HG03342 (cell line): ENCODE data around the gene EIF2S2.

ENCODE experiments used
- ATAC-seq: cut with Tn5 transposase; IDR thresholded peaks from one replicate; pipeline ENCODE4 v1.9.1; 2021; ENCODE audit warnings: mild to moderate bottlenecking, moderate library complexity; ENCODE audit not compliant: unreplicated experiment

EIF2S2 gene

GRCh38 chr20:34090645-34091044 lies 21.4 kb downstream of the EIF2S2 start:
- no peak for ATAC-seq

- no peak for ATAC-seq
These were observed 22.2 kb downstream of the EIF2S2 start for GRCh38 chr20:34089655-34090345.

- no peak for ATAC-seq
These were observed 22.9 kb downstream of the EIF2S2 start for GRCh38 chr20:34089175-34089479.

GRCh38 chr20:34088305-34089174 lies 23.5 kb downstream of the EIF2S2 start:
- no peak for ATAC-seq

- no peak for ATAC-seq
These were observed 26.5 kb downstream of the EIF2S2 start for GRCh38 chr20:34085544-34086040.

- no peak for ATAC-seq
These were observed 27.7 kb downstream of the EIF2S2 start for GRCh38 chr20:34084227-34084923.

- ATAC-seq, result no peak
These were observed 28.3 kb downstream of the EIF2S2 start for GRCh38 chr20:34083781-34084180.

GRCh38 chr20:34083137-34083536 lies 28.9 kb downstream of the EIF2S2 start:
- ATAC-seq, result no peak

GRCh38 chr20:34082232-34082887 lies 29.7 kb downstream of the EIF2S2 start:
- ATAC-seq, result no peak

GRCh38 chr20:34079818-34080217 lies 32.2 kb downstream of the EIF2S2 start:
- ATAC-seq, result no peak

GRCh38 chr20:34078540-34078939 lies 33.5 kb downstream of the EIF2S2 start:
- ATAC-seq, result no peak

GRCh38 chr20:34076952-34077351 lies 35.1 kb downstream of the EIF2S2 start:
- no peak for ATAC-seq

- no peak for ATAC-seq
These were observed 36.4 kb downstream of the EIF2S2 start for GRCh38 chr20:34075647-34076046.

- no peak for ATAC-seq
These were observed 37.8 kb downstream of the EIF2S2 start for GRCh38 chr20:34074101-34074760.

- no peak for ATAC-seq
These were observed 39.3 kb downstream of the EIF2S2 start for GRCh38 chr20:34072778-34073177.

- no peak for ATAC-seq
These were observed 40.0 kb downstream of the EIF2S2 start for GRCh38 chr20:34072076-34072475.

GRCh38 chr20:34070859-34071258 lies 41.2 kb downstream of the EIF2S2 start:
- ATAC-seq, result no peak

GRCh38 chr20:34070079-34070439 lies 42.0 kb downstream of the EIF2S2 start:
- ATAC-seq, result no peak

GRCh38 chr20:34069341-34070078 lies 42.5 kb downstream of the EIF2S2 start:
- peak; percentile 80 for ATAC-seq

- no peak for ATAC-seq
These were observed 44.0 kb downstream of the EIF2S2 start for GRCh38 chr20:34068001-34068400.
